Gastroesophageal sphincter (tissue), 4 donors: ENCODE data around the gene IRF2BPL. TPM values are rescaled to one million over a fixed set of nuclear protein-coding genes. Genes with fewer than 3 reads are reported as not detected.

Source experiments
- ATAC-seq: fragments of 150-250 bp; one replicate; pipeline ENCODE4 v1.9.1; 2016; ENCODE audit warnings: mild to moderate bottlenecking, moderate library complexity
- H3K27ac ChIP-seq, 4 donors: fragments of 200-600 bp; sonication (generic) in 3 of 4; 1 replicate in 3 of 4; 2 replicates in 1 of 4; pipeline ENCODE4 v1.5.1; 2016 to 2019
- H3K27me3 ChIP-seq: fragments of 200-600 bp; sonication (generic); one replicate; pipeline ENCODE4 v1.5.1; 2019
- H3K36me3 ChIP-seq, 2 donors: fragments of 200-600 bp; sonication (generic); one replicate each; pipeline ENCODE4 v1.5.1; 2019; ENCODE audit warnings: control low read depth in 1 of 2
- H3K4me1 ChIP-seq, 3 donors: fragments of 200-600 bp; sonication (generic); 1 replicate in 2 of 3; 2 replicates in 1 of 3; pipeline ENCODE4 v1.5.1; 2016 to 2019; ENCODE audit warnings: control low read depth in 2 of 3
- H3K4me3 ChIP-seq, 2 donors: fragments of 200-600 bp; sonication (generic); one replicate each; pipeline ENCODE4 v1.5.1; 2019; ENCODE audit warnings: mild to moderate bottlenecking in 1 of 2, moderate library complexity in 1 of 2
- H3K9me3 ChIP-seq, 3 donors: fragments of 200-600 bp; sonication (generic); one replicate each; pipeline ENCODE4 v1.5.1; 2017 to 2019; ENCODE audit warnings: control low read depth in 2 of 3
- CTCF ChIP-seq, 4 experiments: fragments of 200-600 bp in 2 of 4; fragments of 450-650 bp in 2 of 4; sonication (generic) in 1 of 4; IDR thresholded peaks; one replicate each; pipeline ENCODE4 v1.5.1; 2017 to 2019; ENCODE audit warnings: antibody characterized with exemption in 4 of 4, mild to moderate bottlenecking in 2 of 4, moderate library complexity in 2 of 4
- EP300 ChIP-seq: sonication (generic); formaldehyde crosslinking; IDR thresholded peaks from one replicate; pipeline ENCODE4 v1.6.1; 2017; ENCODE audit warnings: antibody characterized with exemption, mild to moderate bottlenecking
- POLR2A ChIP-seq, 2 donors: fragments of 450-650 bp; IDR thresholded peaks; one replicate each; pipeline ENCODE4 v1.6.1; 2017; ENCODE audit warnings: antibody characterized with exemption in 2 of 2, mild to moderate bottlenecking in 2 of 2, moderate library complexity in 1 of 2
- POLR2AphosphoS5 ChIP-seq: sonication (generic); formaldehyde crosslinking; IDR thresholded peaks from one replicate; pipeline ENCODE4 v1.6.1; 2017; ENCODE audit warnings: antibody characterized with exemption
- WGBS, 2 donors: methylation state at CpG; one replicate each; pipeline ENCODE4 v1.1.5; 2018; ENCODE audit warnings: low coverage in 1 of 2; 5-methylcytosine and 5-hydroxymethylcytosine counted together
- total RNA-seq, 4 donors: library from RNA; depleted of rRNA; stranded (reverse); fragments of >200 nt; gene quantifications; one replicate each; pipeline ENCODE4 v1.1.0, GENCODE V29; 2016

The IRF2BPL gene
- total RNA-seq, 4 donors from 2014 or later = 53.7 to 75.6 (median 59.9) TPM

GRCh38 chr14:77066578-77067172 is 38.2 kb upstream of the IRF2BPL start:
- Histone ChIP-seq H3K9me3 (no peaks in the 10 kb centered on the region), H3K36me3 (no peaks in the 10 kb centered on the region), H3K27me3 (no peaks in the 10 kb centered on the region), H3K4me1 (peaks cover 0 to 35% (median 7%) of the 10 kb centered on the region in 3 donors), H3K4me3 (no peak overlapping the region), H3K27ac (no peak overlapping the region)
- TF ChIP-seq EP300 = no peak
- TF ChIP-seq POLR2A (IDR thresholded peaks at IDR 0.05) = no peak
- no peak for TF ChIP-seq POLR2AphosphoS5
- no peak for TF ChIP-seq CTCF (IDR thresholded peaks at IDR 0.05)
- no peak for ATAC-seq
- WGBS, 2 donors = 78 to 79% methylated on average over 5 to 8 of the region's 10 CpGs

GRCh38 chr14:77065851-77066577 is 37.5 kb upstream of the IRF2BPL start:
- ATAC-seq = no peak
- Histone ChIP-seq H3K4me1 (peaks cover 0 to 35% (median 7%) of the 10 kb centered on the region in 3 donors), H3K9me3 (no peaks in the 10 kb centered on the region), H3K27me3 (no peaks in the 10 kb centered on the region), H3K36me3 (no peaks in the 10 kb centered on the region), H3K4me3 (no peak overlapping the region), H3K27ac (no peak overlapping the region)
- no peak for TF ChIP-seq CTCF (IDR thresholded peaks at IDR 0.05)
- TF ChIP-seq POLR2A (IDR thresholded peaks at IDR 0.05) = no peak
- no peak for TF ChIP-seq POLR2AphosphoS5
- no peak for TF ChIP-seq EP300
- 68 to 77% methylated on average over 3 to 4 of the region's 6 CpGs for WGBS, 2 donors

GRCh38 chr14:77064521-77065178 is 36.1 kb upstream of the IRF2BPL start:
- Histone ChIP-seq H3K4me1 (peaks cover 0 to 21% (median 0%) of the 10 kb centered on the region in 3 donors), H3K27ac (no peak overlapping the region), H3K27me3 (no peaks in the 10 kb centered on the region), H3K9me3 (no peaks in the 10 kb centered on the region), H3K36me3 (no peaks in the 10 kb centered on the region), H3K4me3 (no peak overlapping the region)
- 50% methylated on average over 1 of the region's 8 CpGs; no CpG with 5 or more reads in 1 of the 2 donors for WGBS, 2 donors
- TF ChIP-seq POLR2AphosphoS5 (no peak), CTCF (IDR thresholded peaks at IDR 0.05) (no peak), POLR2A (IDR thresholded peaks at IDR 0.05) (no peak), EP300 (no peak)
- ATAC-seq = no peak

GRCh38 chr14:77063571-77064171 is 35.2 kb upstream of the IRF2BPL start:
- Histone ChIP-seq H3K4me3 (no peak overlapping the region), H3K36me3 (no peaks in the 10 kb centered on the region), H3K27ac (no peak overlapping the region), H3K27me3 (no peaks in the 10 kb centered on the region), H3K4me1 (peaks cover 0 to 17% (median 0%) of the 10 kb centered on the region in 3 donors), H3K9me3 (no peaks in the 10 kb centered on the region)
- TF ChIP-seq POLR2A (IDR thresholded peaks at IDR 0.05) = no peak
- TF ChIP-seq EP300 = no peak
- TF ChIP-seq CTCF (IDR thresholded peaks at IDR 0.05) = no peak
- no peak for ATAC-seq
- 53 to 63% methylated on average over 3 to 8 of the region's 10 CpGs for WGBS, 2 donors
